HEK293T (cell line): ENCODE results near the gene SERINC3.
A peak's percentile ranks its signal among the peaks of the same experiment; 100 is the strongest.

ENCODE experiments used
- ARNT ChIP-seq: fragments of 450-650 bp; IDR thresholded peaks from 2 replicates; pipeline ENCODE4 v1.6.1; 2017; ENCODE audit warnings: mild to moderate bottlenecking
- BHLHE40 ChIP-seq: fragments of 450-650 bp; IDR thresholded peaks from 2 replicates; pipeline ENCODE4 v1.6.1; 2016; ENCODE audit warnings: mild to moderate bottlenecking, moderate library complexity, borderline replicate concordance
- ELF4 ChIP-seq: fragments of 450-650 bp; IDR thresholded peaks from 2 replicates; pipeline ENCODE4 v1.6.1; 2017; ENCODE audit warnings: antibody characterized with exemption
- FOXA1 ChIP-seq: fragments of 450-650 bp; IDR thresholded peaks from 2 replicates; pipeline ENCODE4 v1.6.1; 2016; ENCODE audit warnings: mild to moderate bottlenecking
- FOXK2 ChIP-seq: fragments of 450-650 bp; IDR thresholded peaks from 2 replicates; pipeline ENCODE4 v1.6.1; 2016; ENCODE audit warnings: mild to moderate bottlenecking
- FOXM1 ChIP-seq: fragments of 450-650 bp; IDR thresholded peaks from 2 replicates; pipeline ENCODE4 v1.6.1; 2017; ENCODE audit warnings: mild to moderate bottlenecking, borderline replicate concordance
- L3MBTL2 ChIP-seq: fragments of 450-650 bp; conservative IDR thresholded peaks from 2 replicates; pipeline ENCODE4 v1.6.1; 2016; ENCODE audit warnings: mild to moderate bottlenecking
- PKNOX1 ChIP-seq: fragments of 450-650 bp; IDR thresholded peaks from 2 replicates; pipeline ENCODE4 v1.6.1; 2016
- SP1 ChIP-seq: fragments of 450-650 bp; IDR thresholded peaks from 2 replicates; pipeline ENCODE4 v1.6.1; 2017
- SUZ12 ChIP-seq: fragments of 450-650 bp; IDR thresholded peaks from 2 replicates; pipeline ENCODE4 v1.6.1; 2016; ENCODE audit warnings: mild to moderate bottlenecking
- TARDBP ChIP-seq: fragments of 450-650 bp; IDR thresholded peaks from 2 replicates; pipeline ENCODE4 v1.6.1; 2016
- ZNF384 ChIP-seq: fragments of 450-650 bp; IDR thresholded peaks from 2 replicates; pipeline ENCODE4 v1.6.1; 2016

- TF ChIP-seq TARDBP (no peak), ELF4 (no peak), FOXM1 (no peak), SP1 (no peak), SUZ12 (no peak), PKNOX1 (no peak), FOXK2 (no peak), ZNF384 (no peak), BHLHE40 (no peak), ARNT (no peak), FOXA1 (no peak), L3MBTL2 (0 out of 2 replicates have a peak, but pooled peaks have one; percentile 17)
Observed at GRCh38 chr20:44532259-44532980, 10.6 kb upstream of the SERINC3 start.
